ENCODE results near the gene NHS.

DNA sequence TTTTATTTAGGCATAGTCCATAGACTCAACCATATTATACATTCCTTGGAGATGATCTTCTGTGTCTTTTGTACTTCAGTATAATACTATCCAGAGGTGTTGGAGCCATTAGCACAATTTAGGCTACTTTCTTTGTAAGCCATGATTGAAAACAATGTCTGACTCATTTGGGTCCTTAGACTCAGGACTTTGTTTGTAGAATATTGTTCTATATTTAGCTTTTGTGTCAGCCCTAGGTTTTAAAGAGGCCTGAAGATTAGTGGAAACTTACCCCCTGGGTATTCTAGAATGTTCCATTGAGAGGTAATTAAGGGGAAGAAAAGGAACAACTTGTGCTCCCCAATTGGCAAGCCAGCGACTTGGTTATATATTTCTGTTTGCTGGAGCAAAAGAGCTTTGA is 217.1 kb downstream of the NHS start:
- TF ChIP-seq CEBPB (IDR thresholded peaks at IDR 0.05; ENCODE audit: low read depth, low read length) (no peak), POLR2A (IDR thresholded peaks at IDR 0.05; ENCODE audit: low read depth, low read length) (no peak)
